Cardiac septum (tissue), 1 donor: Measurements from ENCODE around the gene ZMYND11. TPM values are rescaled to one million over a fixed set of nuclear protein-coding genes. Genes with fewer than 3 reads are reported as not detected.

Source experiments
- DNase-seq: peaks from one replicate; pipeline ENCODE4 v3.0.0-alpha.2; 2020; ENCODE audit warnings: low spot score
- intact Hi-C: fragments of 100-400 bp; cut with DNase I; formaldehyde crosslinking; loops from one replicate; pipeline ENCODE4 v1.14.0; 2022
- long read RNA-seq: library from polyadenylated mRNA; unstranded; transcript quantifications from one replicate; pipeline ENCODE4 v2.0.0, GENCODE V29; 2021
- total RNA-seq: library from RNA; stranded (reverse); fragmentation: NEBNext Ultra II Directional; extraction: Animal tissue kit (Norgen Biotek cat#: 25700); gene quantifications from one replicate; pipeline ENCODE4 v1.2.1, GENCODE V29; 2021
- donor health status: DM: no; HTN: no; CAD: no.

The ZMYND11 gene
- 90.6 TPM for total RNA-seq
- long read RNA-seq, full-length matches to known transcripts, result 42 of 160 reads
- long read RNA-seq, partial matches to known transcripts, result 29 of 160 reads
- long read RNA-seq, other reads (novel, unspliced or antisense), result 89 of 160 reads

DNA sequence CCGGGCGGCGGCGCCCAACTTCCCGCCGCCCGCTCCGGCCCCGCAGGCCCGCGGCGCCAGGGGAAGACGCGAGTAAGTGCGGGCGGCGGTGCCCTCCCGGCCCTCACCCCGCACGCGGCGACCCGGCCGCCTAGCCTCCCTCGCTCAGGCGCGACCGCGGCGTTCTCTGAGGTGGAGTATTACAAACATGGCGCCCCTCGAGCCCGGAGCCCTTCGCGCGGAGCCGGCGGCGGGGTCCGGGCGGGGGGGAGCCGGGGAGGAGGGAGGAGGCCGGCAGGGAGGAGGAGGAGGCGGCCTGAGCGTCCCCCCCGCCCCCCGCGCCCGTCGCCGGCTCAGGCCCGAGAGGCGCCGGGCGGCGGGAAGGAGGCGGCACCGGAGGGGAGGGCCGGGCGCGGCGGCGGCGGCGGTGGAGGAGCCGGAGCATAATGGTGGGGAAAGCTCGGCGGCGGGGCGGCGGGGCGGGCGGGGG is at the start of gene ZMYND11:
Gene ZMYND11 (plus strand): TSS at position 324 of the 469 bp plus-strand sequence. CDS start 44,558 bp downstream, outside the sequence.
- intact Hi-C loops, result loop anchor here (5.0 kb wide), 1 partner anchor 552 kb away; the partner anchor contains the start of gene DIP2C
- DNase-seq, result peak; percentile 78

DNA sequence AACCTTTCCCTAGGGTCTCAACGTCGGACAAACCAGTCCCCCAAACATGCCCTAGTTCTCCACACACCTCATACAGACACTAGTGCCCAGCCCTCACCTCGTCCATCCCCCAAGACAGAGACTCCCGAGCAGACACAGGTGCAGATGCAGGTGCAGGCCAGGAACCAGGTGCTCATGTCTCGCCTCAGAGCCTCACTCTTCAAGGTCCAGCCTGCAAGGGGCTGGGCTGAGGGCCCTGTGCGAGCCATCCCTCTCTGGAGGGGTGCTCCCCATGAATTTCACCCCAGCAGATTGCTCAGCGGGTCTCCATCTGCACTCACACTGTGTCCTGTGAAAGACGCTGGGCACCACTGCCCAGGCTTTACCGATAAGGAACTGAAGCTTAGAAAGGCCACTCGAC is 49.2 kb upstream of the ZMYND11 start:
- DNase-seq, result no peak
- intact Hi-C loops, result no loop called here

DNA sequence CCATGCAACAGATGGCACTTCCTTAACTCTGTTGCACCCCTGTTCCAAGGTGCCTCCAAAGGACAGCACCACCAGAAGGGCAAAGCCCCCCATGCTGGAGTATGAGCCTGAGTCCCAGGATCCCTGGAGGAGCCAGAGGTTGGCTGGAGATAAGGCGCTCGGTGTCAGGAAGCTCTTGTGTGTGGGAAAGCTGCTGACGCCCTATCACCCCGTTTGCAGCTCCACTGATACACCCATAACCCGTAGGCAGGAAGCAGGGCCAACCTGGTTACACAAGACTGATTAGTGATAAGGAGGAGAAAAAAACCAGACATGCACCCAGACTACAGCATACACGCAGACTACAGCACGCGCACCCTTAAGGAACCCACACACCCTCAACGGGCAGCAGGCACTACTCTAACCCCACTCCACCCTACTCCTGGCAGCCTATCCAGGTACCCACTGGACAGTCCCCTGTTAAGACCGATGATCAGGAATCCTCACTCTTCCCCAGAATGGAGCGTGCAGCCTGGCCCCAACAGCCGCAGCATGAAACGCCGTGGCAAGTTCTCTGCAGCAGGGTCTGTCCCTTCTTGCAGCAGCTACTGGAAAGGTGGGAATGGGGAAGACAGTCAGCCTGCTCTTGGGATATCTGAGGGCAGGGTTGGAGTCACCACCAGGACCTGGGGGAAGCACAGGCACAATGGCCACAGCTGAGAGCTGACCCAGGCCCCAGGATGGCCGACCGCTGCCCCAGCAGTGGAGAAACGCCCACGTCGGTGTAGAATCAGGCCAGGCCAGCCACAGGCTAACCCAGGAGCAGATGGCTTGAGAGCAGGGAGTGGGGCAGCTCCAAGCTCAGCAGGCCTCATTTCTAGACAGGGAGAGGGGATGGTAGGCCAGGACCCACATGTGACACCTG is 47.8 kb upstream of the ZMYND11 start:
- DNase-seq, result no peak
- intact Hi-C loops, result no loop called here

DNA sequence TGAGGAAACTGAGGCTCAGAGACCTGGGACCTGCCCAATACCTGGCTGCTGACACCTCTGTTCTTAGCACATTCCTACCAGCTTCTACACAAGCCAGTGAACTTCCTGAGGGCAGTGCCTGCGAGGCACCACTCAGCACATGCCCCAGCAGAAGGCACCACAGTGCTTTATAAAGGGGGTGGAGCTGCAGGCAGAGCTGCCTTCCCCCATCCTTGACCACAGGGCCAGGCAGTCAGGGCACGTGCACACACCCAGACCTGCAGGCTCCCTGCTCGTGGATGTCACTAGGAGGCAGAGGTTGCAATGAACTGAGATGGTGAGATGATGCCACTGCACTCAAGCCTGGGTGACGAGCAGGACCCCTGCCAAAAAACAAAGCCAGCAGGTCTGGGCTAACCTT is 47.0 kb upstream of the ZMYND11 start:
- intact Hi-C loops, result no loop called here
- DNase-seq, result no peak

DNA sequence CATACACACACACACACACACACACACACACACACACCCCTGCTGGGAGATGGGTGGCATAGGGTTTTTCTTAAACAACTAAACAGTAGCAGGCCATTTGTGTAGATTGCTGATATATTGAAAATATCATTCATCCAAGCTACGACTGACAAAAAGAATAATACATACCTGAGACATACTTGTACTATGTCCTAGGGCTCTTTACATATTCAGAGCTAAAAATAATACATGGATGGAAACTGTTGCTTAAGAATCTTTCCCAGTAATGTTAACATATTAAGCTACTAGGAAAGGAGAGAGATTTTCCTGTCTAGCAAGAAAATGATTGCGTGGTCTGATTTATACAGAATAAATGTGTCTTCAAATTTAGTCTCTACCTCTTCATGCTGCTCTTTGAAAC is 46.0 kb upstream of the ZMYND11 start:
- intact Hi-C loops, result no loop called here

DNA sequence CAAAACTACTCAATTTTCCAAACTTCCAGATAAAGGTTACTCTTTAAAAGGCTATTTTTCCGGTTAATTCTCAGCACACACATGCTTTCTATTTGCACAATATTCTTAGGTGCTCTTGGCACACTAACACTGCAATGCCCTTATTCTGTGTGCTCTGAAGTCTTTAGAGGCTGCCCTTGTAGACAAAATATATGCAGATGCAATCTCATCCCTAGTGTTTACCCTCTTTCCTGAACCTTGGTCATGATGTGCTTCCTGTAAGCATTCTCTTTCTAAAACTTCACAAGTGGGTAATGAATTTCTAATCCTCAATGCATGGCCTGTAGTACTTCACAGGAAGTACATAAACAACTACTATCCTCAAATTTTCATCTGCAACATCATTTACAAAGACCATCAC is 45.1 kb upstream of the ZMYND11 start:
- intact Hi-C loops, result no loop called here
- DNase-seq, result no peak

More for the DNA sequence above, 46.0 kb upstream of the ZMYND11 start:
- DNase-seq, result no peak

DNA sequence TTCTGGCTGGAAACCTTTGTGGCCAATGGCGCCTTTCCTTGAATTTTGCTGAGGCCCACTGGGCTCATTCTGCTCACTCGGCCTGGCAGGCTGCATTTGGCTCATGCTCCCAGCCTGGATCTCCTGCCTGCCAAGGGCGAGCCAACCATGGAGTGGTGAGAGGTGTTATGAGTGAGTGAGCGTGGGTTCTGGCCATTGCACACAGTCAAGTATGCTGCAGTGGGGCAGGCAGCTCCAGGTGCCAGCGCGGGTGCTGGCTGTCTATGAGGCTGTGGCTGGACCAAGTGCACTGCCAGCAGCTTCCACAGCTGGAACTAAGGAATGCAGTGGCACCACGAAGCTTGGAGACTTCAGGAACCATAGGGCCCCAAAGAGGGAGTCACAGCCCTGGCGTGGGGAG is 43.9 kb upstream of the ZMYND11 start:
- DNase-seq, result no peak

GRCh38 chr10:92153-92552 is 43.1 kb upstream of the ZMYND11 start:
- DNase-seq, result no peak
- intact Hi-C loops, result no loop called here

More for the DNA sequence above, 43.9 kb upstream of the ZMYND11 start:
- intact Hi-C loops, result no loop called here

DNA sequence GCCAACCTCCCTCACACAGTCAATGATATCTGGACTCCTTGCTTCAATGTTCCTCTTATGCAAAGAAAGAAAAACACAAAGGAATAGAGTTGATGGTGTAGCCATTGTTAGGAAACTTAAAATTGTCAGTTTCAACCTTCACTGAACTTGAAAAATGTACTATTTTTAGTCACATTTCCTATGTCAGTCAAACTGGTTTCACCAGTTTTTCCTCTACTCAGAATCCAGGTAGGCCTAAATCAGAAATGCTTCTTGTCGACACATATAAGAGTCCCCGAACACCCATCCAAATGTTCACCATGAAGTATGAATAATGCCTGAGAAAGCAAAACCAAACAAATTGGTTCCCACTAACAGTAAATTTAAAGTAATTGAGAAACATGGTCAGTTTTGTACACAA is 42.4 kb upstream of the ZMYND11 start:
- intact Hi-C loops, result no loop called here
- DNase-seq, result no peak

- DNase-seq, result no peak
- intact Hi-C loops, result no loop called here
Observed at GRCh38 chr10:94613-95012, 40.6 kb upstream of the ZMYND11 start.

- DNase-seq, result no peak
Observed at GRCh38 chr10:95356-96115, 39.7 kb upstream of the ZMYND11 start.

GRCh38 chr10:96466-96865 is 38.8 kb upstream of the ZMYND11 start:
- DNase-seq, result no peak
- intact Hi-C loops, result no loop called here

More at GRCh38 chr10:95356-96115, 39.7 kb upstream of the ZMYND11 start:
- intact Hi-C loops, result no loop called here

DNA sequence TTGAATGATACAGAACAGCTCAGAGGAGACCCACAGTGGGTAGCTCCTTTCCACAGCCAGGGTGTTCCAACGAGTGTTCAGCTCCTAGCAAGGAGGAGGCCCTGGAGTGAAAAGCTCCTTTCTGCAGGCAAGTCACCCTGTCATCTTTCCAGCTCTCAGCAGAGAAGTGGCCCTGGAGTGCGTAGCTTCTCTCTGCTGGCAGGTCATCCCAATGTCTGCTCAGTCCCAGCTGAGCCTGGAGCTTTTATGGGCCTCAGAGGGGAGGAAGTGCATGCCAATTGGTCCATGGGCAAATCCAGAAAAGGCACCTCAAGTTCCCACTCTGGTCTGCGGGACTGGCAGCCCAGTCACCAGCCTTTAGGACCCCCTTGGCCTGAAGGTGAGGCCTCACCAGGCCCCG is 30.8 kb upstream of the ZMYND11 start:
- DNase-seq, result no peak
- intact Hi-C loops, result no loop called here

- intact Hi-C loops, result no loop called here
- DNase-seq, result no peak
Observed at GRCh38 chr10:104862-105565, 30.2 kb upstream of the ZMYND11 start.

DNA sequence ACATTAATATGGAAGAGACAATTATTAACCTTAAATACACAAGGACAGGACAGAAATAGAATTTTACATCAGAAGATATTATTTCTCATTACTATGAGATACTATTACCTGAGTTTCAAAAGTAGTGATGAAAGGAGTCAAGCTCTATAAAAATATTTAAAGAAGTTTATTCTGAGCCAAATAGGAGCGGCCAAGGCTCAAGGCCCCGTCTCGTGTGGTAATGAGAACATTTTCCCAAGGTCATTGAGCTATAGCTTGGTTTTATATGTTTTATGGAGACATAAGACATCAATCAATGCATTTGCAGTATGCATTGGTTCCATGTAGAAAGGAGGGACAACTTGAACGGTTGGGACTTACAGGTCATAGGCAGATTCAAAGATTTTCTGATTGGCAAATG is 29.4 kb upstream of the ZMYND11 start:
- DNase-seq, result no peak
- intact Hi-C loops, result no loop called here

- no peak for DNase-seq
- intact Hi-C loops, result no loop called here
Observed at GRCh38 chr10:106740-107139, 28.5 kb upstream of the ZMYND11 start.

DNA sequence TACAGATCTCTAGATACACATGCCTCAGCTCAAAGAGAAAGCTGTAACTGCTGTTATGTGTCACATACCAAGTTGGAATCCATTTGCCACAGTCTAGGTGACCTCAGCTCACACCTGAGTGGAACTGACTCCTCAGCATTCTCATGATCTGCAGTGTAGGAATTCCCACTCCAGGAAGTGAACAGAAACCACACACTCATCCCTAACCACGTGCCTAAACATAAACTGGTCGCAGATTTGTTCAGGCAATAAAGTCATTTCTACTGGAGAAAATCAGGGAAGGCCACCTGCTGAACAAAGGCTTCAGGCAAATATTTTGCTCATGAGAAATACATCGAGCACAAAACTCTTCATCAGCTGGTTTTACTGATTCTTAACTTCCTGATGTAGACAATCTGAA is 23.0 kb upstream of the ZMYND11 start:
- intact Hi-C loops, result no loop called here
- no peak for DNase-seq

GRCh38 chr10:124874-125273 is 10.4 kb upstream of the ZMYND11 start:
- intact Hi-C loops, result no loop called here
- DNase-seq, result no peak

DNA sequence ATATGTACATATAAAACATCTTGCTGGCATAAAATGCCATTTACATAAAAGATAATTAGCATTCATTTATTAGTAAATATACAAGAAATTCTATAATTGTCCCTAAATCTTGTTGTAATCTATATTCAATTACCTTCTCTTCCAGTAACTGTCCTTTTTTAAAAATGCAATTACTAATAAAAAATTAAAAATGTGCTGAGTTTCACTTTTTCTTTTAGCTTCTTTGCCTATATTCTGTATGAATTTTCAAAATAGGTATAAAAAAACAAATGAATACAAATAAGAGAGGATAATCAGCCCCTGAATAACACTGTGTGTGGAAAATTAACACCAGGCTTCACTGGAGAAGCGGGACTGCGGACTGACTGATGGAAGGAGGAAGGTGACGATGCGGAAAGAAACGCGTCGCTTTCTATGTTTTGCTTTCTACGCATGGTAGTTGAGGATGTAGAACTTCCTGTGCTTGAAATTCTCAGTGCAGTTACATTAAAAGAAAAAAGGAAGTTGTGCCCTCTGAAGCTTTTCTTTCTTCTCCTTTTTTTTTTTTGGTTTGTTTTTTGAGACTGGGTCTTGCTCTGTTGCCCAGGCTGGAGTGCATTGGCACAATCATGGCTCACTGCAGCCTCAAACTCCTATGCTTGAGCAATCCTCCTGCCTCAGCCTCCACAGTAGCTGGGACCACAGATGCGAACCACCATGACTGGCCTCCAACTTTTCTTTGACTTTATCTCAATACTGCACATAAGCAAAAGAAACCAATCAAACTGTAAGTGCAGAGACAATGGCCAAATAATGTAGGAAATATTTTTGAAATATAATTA is 7.4 kb upstream of the ZMYND11 start:
- intact Hi-C loops, result no loop called here
- no peak for DNase-seq
